ENCODE measurements around the gene MOGAT3. TPM values are rescaled to one million over a fixed set of nuclear protein-coding genes. Genes with fewer than 3 reads are reported as not detected.

Gene MOGAT3
- total RNA-seq, 1 experiment from 2014 or later, result 0.15 TPM

DNA sequence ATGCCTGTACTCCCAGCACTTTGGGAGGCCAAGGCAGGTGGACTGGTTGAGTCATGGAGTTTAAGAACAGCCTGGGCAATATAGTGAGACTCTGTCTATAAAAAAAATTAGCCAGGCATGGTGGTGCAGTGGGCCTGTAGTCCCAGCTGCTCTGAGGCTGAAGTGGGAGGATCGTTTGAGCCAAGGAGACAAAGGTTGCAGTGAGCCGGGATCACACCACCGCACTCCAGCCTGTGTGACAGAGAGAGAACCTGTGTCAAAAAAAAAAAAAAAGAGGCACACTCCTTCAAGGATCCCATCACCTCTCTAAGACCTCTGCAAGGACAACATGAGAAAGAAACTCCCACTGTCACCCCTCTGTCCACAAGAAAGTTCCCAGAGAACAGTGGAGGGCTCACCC, 25.2 kb downstream of the MOGAT3 start:
- H3K56ac ChIP-seq (ENCODE audit: insufficient read length, low read depth, low read length), result no peak overlapping the region
- no peak overlapping the region for H2AK5ac ChIP-seq (ENCODE audit: insufficient read length, low read length)
- Mint-ChIP-seq H3K4me1 (peaks cover 29 to 37% of the 10 kb centered on the region in 2 experiments), H3K27me3 (ENCODE audit: low read depth) (peaks cover 99% of the 10 kb centered on the region), H3K36me3 (ENCODE audit: insufficient read depth in 1 of 3, low read depth in 3 of 3) (no peaks in the 10 kb centered on the region), H3K27ac (no peak overlapping the region), H3K4me3 (peak overlapping the region in 1 of 2 experiments; percentile 82; a peak in 2 of 5 replicates), H3K9me3 (peaks cover 0 to 2% of the 10 kb centered on the region in 2 experiments; a peak in 2 of 5 replicates)
- H3K79me2 ChIP-seq (ENCODE audit: insufficient read depth, low read length), result no peaks in the 10 kb centered on the region
- peaks cover 60% of the 10 kb centered on the region for H3K27me3 ChIP-seq (ENCODE audit: insufficient read depth, low read length)
- no peak overlapping the region for H2AFZ ChIP-seq (ENCODE audit: low read length)
- H3K23me2 ChIP-seq (ENCODE audit: insufficient read length, low read depth, low read length, poor library complexity, severe bottlenecking), result peaks cover 36% of the 10 kb centered on the region
- no peak overlapping the region for H3K4ac ChIP-seq (ENCODE audit: low read depth, low read length)
- no peak overlapping the region for H2BK12ac ChIP-seq (ENCODE audit: insufficient read length, low read depth, low read length)
- TF ChIP-seq, protein P1, sequence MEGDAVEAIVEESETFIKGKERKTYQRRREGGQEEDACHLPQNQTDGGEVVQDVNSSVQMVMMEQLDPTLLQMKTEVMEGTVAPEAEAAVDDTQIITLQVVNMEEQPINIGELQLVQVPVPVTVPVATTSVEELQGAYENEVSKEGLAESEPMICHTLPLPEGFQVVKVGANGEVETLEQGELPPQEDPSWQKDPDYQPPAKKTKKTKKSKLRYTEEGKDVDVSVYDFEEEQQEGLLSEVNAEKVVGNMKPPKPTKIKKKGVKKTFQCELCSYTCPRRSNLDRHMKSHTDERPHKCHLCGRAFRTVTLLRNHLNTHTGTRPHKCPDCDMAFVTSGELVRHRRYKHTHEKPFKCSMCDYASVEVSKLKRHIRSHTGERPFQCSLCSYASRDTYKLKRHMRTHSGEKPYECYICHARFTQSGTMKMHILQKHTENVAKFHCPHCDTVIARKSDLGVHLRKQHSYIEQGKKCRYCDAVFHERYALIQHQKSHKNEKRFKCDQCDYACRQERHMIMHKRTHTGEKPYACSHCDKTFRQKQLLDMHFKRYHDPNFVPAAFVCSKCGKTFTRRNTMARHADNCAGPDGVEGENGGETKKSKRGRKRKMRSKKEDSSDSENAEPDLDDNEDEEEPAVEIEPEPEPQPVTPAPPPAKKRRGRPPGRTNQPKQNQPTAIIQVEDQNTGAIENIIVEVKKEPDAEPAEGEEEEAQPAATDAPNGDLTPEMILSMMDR (conservative IDR thresholded peaks at IDR 0.05), result no peak
- H3K14ac ChIP-seq (ENCODE audit: insufficient read depth, low read length), result no peak overlapping the region
- H2BK5ac ChIP-seq (ENCODE audit: insufficient read length, low read length), result no peak overlapping the region
- no CpG with 5 or more reads among the region's 3 CpGs for whole genome bisulfite sequencing (ENCODE audit: extremely low coverage, insufficient read length, low lambda C conversion rate)
- H3K79me1 ChIP-seq (ENCODE audit: insufficient read depth, low read depth, low read length, poor library complexity, severe bottlenecking), result no peaks in the 10 kb centered on the region
- H4K91ac ChIP-seq (ENCODE audit: insufficient read length, low read depth, low read length), result no peak overlapping the region
- no peak overlapping the region for H4K8ac ChIP-seq (replicated peaks; ENCODE audit: insufficient read length, low read depth, low read length)
- DNase-seq, result no peak
- no peak overlapping the region for H3K23ac ChIP-seq (ENCODE audit: insufficient read length, low read depth, low read length)
- no peak overlapping the region for H4K5ac ChIP-seq (ENCODE audit: insufficient read length, low read depth, low read length)
- H3K9ac ChIP-seq (ENCODE audit: extremely low read depth, insufficient read length, low read length), result no peak overlapping the region
- H2BK20ac ChIP-seq (ENCODE audit: low read depth, low read length, poor library complexity, severe bottlenecking), result no peak overlapping the region
- no peak overlapping the region for H2BK120ac ChIP-seq (ENCODE audit: low read depth, low read length, poor library complexity, severe bottlenecking)
- no peak overlapping the region for H2BK15ac ChIP-seq (ENCODE audit: low read depth, low read length)
- H3K4me2 ChIP-seq (ENCODE audit: insufficient read depth, insufficient read length, low read length), result no peak overlapping the region
- no peak overlapping the region for H3K18ac ChIP-seq (ENCODE audit: insufficient read length, low read depth, low read length)
- no peak overlapping the region for H3T11ph ChIP-seq (ENCODE audit: low read length)
- no peaks in the 10 kb centered on the region for H3K9me3 ChIP-seq (ENCODE audit: control insufficient read depth, low read depth, low read length)
- no peaks in the 10 kb centered on the region; the same call in 1 of the 2 replicates for H3K4me1 ChIP-seq (ENCODE audit: insufficient read depth, low read length)
- H3K27ac ChIP-seq (ENCODE audit: insufficient read length, low read depth, low read length), result no peak overlapping the region
- no peaks in the 10 kb centered on the region for H4K20me1 ChIP-seq (ENCODE audit: control insufficient read depth, insufficient read depth, insufficient read length)
